Body of pancreas (tissue), 4 donors: ENCODE results near the gene FMO1. TPM values are rescaled to one million over a fixed set of nuclear protein-coding genes. Genes with fewer than 3 reads are reported as not detected.

Experiments
- ATAC-seq: fragments of 150-250 bp; one replicate; pipeline ENCODE4 v1.9.1; 2016
- DNase-seq, 4 donors: peaks; one replicate each; pipeline ENCODE4 v3.0.0-alpha.2; 2019
- H3K27ac ChIP-seq, 4 donors: fragments of 200-600 bp; sonication (generic); 1 replicate in 3 of 4; 2 replicates in 1 of 4; pipeline versions ENCODE4 v1.5.1 to v1.6.1; 2016 to 2019; ENCODE audit warnings: mild to moderate bottlenecking in 1 of 4, mixed read lengths in 1 of 4, moderate library complexity in 1 of 4
- H3K27me3 ChIP-seq, 2 donors: fragments of 200-600 bp; sonication (generic); one replicate each; pipeline ENCODE4 v1.6.0; 2016; ENCODE audit warnings: mild to moderate bottlenecking in 1 of 2
- H3K36me3 ChIP-seq, 2 donors: fragments of 200-600 bp; sonication (generic); replicated peaks in 1 of 2; 2 replicates each; pipeline ENCODE4 v1.5.1; 2016; ENCODE audit warnings: low read depth in 2 of 2; ENCODE audit not compliant: insufficient read depth in 1 of 2
- H3K4me1 ChIP-seq: fragments of 200-600 bp; sonication (generic); one replicate; pipeline ENCODE4 v1.6.0; 2016
- H3K4me3 ChIP-seq, 2 donors: fragments of 200-600 bp; sonication (generic); 1 replicate in 1 of 2; 2 replicates in 1 of 2; pipeline ENCODE4 v1.5.1; 2016 to 2019
- H3K9me3 ChIP-seq, 3 donors: fragments of 200-600 bp; sonication (generic); 1 replicate in 2 of 3; 2 replicates in 1 of 3; pipeline ENCODE4 v1.5.1; 2016
- POLR2A ChIP-seq, 3 donors: fragments of 450-650 bp; IDR thresholded peaks; one replicate each; pipeline ENCODE4 v1.6.1; 2016; ENCODE audit warnings: antibody characterized with exemption in 3 of 3, mild to moderate bottlenecking in 2 of 3
- WGBS, 2 donors: methylation state at CpG; one replicate each; pipeline ENCODE4 v1.1.5; 2017; 5-methylcytosine and 5-hydroxymethylcytosine counted together
- intact Hi-C: fragments of 100-400 bp; cut with DNase I; formaldehyde crosslinking; loops from one replicate; pipeline ENCODE4 v1.15.1; 2023
- total RNA-seq, 2 donors: library from RNA; depleted of rRNA; stranded (reverse); fragments of >200 nt; gene quantifications; one replicate each; pipeline ENCODE4 v1.1.0, GENCODE V29; 2016
- TF ChIP-seq, protein P1 (sequence below), 7 experiments: fragments of 450-650 bp in 4 of 7; fragments of 200-600 bp in 3 of 7; sonication (generic) in 3 of 7; IDR thresholded peaks; one replicate each; pipeline ENCODE4 v1.5.1; 2016 to 2019; ENCODE audit warnings: antibody characterized with exemption in 7 of 7

Gene FMO1
- total RNA-seq, 2 donors from 2014 or later: 0.99 to 3.1 TPM

DNA sequence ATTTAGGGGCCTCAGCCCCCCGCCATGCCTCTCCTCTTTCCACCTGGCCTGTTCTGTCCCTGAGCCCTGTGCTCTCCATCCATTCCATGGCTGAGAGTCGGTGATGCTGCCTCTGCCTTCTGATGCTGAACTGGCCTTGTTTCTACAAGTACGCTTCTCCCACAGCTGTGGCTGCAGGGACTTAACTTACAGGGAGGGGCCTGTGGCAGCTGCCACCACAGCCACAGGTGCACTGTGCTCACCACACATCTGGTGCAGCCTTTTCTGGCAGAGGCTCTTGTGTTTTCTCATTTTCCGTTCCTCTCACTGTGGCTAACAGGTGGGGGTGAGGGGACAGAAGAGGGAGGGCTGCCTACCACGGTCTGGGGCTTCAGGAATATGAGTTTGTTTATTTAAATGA, 4.2 kb downstream of the FMO1 start:
- DNase-seq (no peak), ATAC-seq (no peak)
- TF ChIP-seq POLR2A (IDR thresholded peaks at IDR 0.05): no peak
- Histone ChIP-seq H3K4me1 (peaks cover 13% of the 10 kb centered on the region), H3K4me3 (no peak overlapping the region), H3K27ac (no peak overlapping the region), H3K9me3 (no peaks in the 10 kb centered on the region), H3K36me3 (no peaks in the 10 kb centered on the region), H3K27me3 (no peaks in the 10 kb centered on the region)
- intact Hi-C loops: loop anchor here (10.0 kb wide), 1 partner anchor 52 kb away; no protein-coding TSS in a partner anchor
- 70 to 72% methylated on average over 5 of the region's 5 CpGs for WGBS, 2 donors

GRCh38 chr1:171254859-171255258, 6.6 kb downstream of the FMO1 start:
- no peaks in the 10 kb centered on the region for H3K9me3 ChIP-seq
- intact Hi-C loops: loop anchor here (10.0 kb wide), 1 partner anchor 50 kb away; no protein-coding TSS in a partner anchor
- TF ChIP-seq, protein P1, sequence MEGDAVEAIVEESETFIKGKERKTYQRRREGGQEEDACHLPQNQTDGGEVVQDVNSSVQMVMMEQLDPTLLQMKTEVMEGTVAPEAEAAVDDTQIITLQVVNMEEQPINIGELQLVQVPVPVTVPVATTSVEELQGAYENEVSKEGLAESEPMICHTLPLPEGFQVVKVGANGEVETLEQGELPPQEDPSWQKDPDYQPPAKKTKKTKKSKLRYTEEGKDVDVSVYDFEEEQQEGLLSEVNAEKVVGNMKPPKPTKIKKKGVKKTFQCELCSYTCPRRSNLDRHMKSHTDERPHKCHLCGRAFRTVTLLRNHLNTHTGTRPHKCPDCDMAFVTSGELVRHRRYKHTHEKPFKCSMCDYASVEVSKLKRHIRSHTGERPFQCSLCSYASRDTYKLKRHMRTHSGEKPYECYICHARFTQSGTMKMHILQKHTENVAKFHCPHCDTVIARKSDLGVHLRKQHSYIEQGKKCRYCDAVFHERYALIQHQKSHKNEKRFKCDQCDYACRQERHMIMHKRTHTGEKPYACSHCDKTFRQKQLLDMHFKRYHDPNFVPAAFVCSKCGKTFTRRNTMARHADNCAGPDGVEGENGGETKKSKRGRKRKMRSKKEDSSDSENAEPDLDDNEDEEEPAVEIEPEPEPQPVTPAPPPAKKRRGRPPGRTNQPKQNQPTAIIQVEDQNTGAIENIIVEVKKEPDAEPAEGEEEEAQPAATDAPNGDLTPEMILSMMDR (IDR thresholded peaks at IDR 0.05): no peak
- no peak for TF ChIP-seq POLR2A (IDR thresholded peaks at IDR 0.05)
- ATAC-seq (no peak), DNase-seq (no peak)
- H3K27me3 ChIP-seq: no peaks in the 10 kb centered on the region
- H3K4me1 ChIP-seq: peaks cover 19% of the 10 kb centered on the region
- H3K36me3 ChIP-seq: no peaks in the 10 kb centered on the region
- no peak overlapping the region for H3K4me3 ChIP-seq
- no peak overlapping the region for H3K27ac ChIP-seq
- 70 to 73% methylated on average over 4 of the region's 4 CpGs for WGBS, 2 donors

DNA sequence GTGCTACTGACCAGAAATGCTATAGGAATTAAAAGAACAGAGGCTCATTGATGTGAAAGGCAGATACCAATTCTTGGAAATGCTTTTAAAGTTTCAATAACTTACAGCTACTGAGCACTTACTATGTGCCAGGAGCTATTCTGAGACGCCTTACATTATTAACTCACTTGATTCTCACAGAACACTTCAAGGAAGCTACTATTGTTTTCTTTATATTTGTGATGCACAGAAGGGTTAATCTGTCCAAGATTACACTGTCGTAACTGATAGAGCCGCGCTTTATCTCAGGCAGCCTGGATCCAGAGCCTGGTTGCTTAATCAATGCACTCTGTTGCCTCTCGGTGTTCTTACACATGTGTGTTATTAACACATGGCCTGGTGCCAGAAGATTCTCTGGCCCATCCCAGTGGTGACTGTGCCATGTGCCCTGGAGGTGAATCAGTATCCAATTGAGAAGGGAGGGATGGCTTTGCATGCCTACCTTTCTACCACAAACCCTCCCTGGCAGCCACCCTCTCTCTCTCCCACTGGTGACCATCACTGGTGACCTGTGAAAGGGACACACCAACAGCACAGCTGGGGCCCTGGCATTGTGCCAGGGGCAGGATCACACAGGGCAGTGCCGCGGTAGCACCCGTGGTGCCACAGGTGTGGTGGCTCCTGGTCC, 8.8 kb downstream of the FMO1 start:
- ATAC-seq (peak; percentile 67), DNase-seq (peak; percentile 40 to 73 (median 54))
- intact Hi-C loops: loop anchor here (10.0 kb wide), 1 partner anchor 48 kb away; no protein-coding TSS in a partner anchor
- Histone ChIP-seq H3K27ac (peak overlapping the region in 1 of 4 donors; percentile 8), H3K4me3 (no peak overlapping the region), H3K36me3 (no peaks in the 10 kb centered on the region), H3K4me1 (peaks cover 14% of the 10 kb centered on the region), H3K27me3 (no peaks in the 10 kb centered on the region), H3K9me3 (no peaks in the 10 kb centered on the region)
- WGBS, 2 donors: 11 to 15% methylated on average over 5 to 8 of the region's 8 CpGs
- TF ChIP-seq, protein P1 (IDR thresholded peaks at IDR 0.05): no peak
- TF ChIP-seq POLR2A (IDR thresholded peaks at IDR 0.05): no peak

- H3K36me3 ChIP-seq: no peaks in the 10 kb centered on the region
- DNase-seq (peak in 3 of 4 donors; percentile 29 to 48 (median 36)), ATAC-seq (peak; percentile 56)
- WGBS, 2 donors: 21 to 30% methylated on average over 4 to 5 of the region's 5 CpGs
- no peaks in the 10 kb centered on the region for H3K9me3 ChIP-seq
- intact Hi-C loops: loop anchor here (10.0 kb wide), 1 partner anchor 47 kb away; no protein-coding TSS in a partner anchor
- no peaks in the 10 kb centered on the region for H3K27me3 ChIP-seq
- H3K4me1 ChIP-seq: peaks cover 14% of the 10 kb centered on the region
- TF ChIP-seq, protein P1 (IDR thresholded peaks at IDR 0.05): no peak
- TF ChIP-seq POLR2A (IDR thresholded peaks at IDR 0.05): no peak
- peak overlapping the region in 1 of 4 donors; percentile 8 for H3K27ac ChIP-seq
- no peak overlapping the region for H3K4me3 ChIP-seq
These were observed 9.3 kb downstream of the FMO1 start for GRCh38 chr1:171257607-171258076.

GRCh38 chr1:171258429-171258828, 10.1 kb downstream of the FMO1 start:
- no peaks in the 10 kb centered on the region for H3K9me3 ChIP-seq
- no peak for DNase-seq
- H3K27me3 ChIP-seq: no peaks in the 10 kb centered on the region
- H3K4me1 ChIP-seq: peaks cover 14% of the 10 kb centered on the region
- WGBS, 2 donors: 87 to 90% methylated on average over 3 of the region's 3 CpGs
- no peaks in the 10 kb centered on the region for H3K36me3 ChIP-seq
- no peak for ATAC-seq
- TF ChIP-seq POLR2A (IDR thresholded peaks at IDR 0.05): no peak
- TF ChIP-seq, protein P1 (IDR thresholded peaks at IDR 0.05): no peak
- intact Hi-C loops: loop anchor here (10.0 kb wide), 1 partner anchor 46 kb away; no protein-coding TSS in a partner anchor
- H3K4me3 ChIP-seq: no peak overlapping the region
- H3K27ac ChIP-seq: no peak overlapping the region
